Gastrocnemius medialis (tissue), 4 donors: ENCODE results near the gene IL4R.

Experiments used
- CTCF ChIP-seq, 5 experiments: fragments of 450-650 bp in 3 of 5; fragments of 200-600 bp in 2 of 5; sonication (generic) in 2 of 5; IDR thresholded peaks in 4 of 5; conservative IDR thresholded peaks in 1 of 5; 1 replicate in 4 of 5; 2 replicates in 1 of 5; pipeline ENCODE4 v1.5.1; 2016 to 2019; ENCODE audit warnings: antibody characterized with exemption in 5 of 5, mild to moderate bottlenecking in 3 of 5, moderate library complexity in 3 of 5
- POLR2A ChIP-seq, 2 donors: fragments of 450-650 bp; IDR thresholded peaks; one replicate each; pipeline ENCODE4 v1.6.1; 2017; ENCODE audit warnings: antibody characterized with exemption in 2 of 2, mild to moderate bottlenecking in 2 of 2, moderate library complexity in 2 of 2

- TF ChIP-seq POLR2A (IDR thresholded peaks at IDR 0.05) = no peak
- TF ChIP-seq CTCF (IDR thresholded peaks at IDR 0.05 in 4 of 5, conservative IDR thresholded peaks at IDR 0.05 in 1 of 5) = no peak
Measured at GRCh38 chr16:27312580-27313421, 973 bp upstream of the IL4R start.
